ENCODE results near the gene RPL23.
"Not testable (repeated sequence)": the region's sequence is repeated elsewhere in the genome, so short reads cannot be mapped to it uniquely, and the experiment has no call there.

Gene RPL23

DNA sequence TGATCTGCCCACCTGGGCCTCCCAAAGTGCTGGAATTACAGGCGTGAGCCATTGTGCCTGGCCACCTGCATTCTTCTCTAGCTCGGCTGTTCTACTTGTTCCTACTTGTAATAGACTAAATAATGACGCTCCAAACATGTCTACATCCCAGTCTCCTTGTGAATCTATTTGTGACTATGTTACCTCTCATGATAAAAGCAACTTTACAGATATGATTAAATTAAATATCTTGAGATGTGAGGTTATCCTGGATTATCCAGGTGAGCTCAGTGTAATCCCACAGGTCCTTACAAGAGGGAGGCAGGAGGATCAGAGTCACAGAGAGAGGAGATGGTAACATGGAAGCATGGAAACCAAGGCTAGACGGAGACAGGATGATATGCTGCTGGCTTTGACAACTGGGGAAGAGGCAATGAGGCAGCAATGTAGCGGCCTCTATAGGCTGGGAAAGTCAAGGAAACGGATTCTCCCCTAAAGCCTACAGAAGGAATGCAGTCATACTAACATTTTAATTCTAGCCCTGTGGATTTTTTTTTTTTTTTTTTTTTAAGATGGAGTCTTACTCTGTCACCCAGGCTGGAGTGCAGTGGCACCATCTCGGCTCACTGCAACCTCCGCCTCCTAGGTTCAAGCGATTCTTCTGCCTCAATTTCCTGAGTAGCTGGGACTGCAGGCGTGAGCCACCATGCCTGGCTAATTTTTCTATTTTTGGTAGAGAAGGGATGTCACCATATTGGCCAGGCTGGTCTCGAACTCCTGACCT is 11.3 kb upstream of the RPL23 start:
- Histone ChIP-seq H3K36me3 (ENCODE audit: insufficient read depth, low read length) (no peaks in the 10 kb centered on the region), H3K79me2 (ENCODE audit: control insufficient read depth, insufficient read depth, low read length, unreplicated experiment) (no peaks in the 10 kb centered on the region), H3K4me1 (ENCODE audit: control insufficient read depth, insufficient read depth, low read length, unreplicated experiment) (peaks cover 18% of the 10 kb centered on the region), H2AFZ (ENCODE audit: low read length, unreplicated experiment) (no peak overlapping the region), H3K27ac (ENCODE audit: low read depth, low read length) (no peak overlapping the region), H3K4me3 (ENCODE audit: low read depth, low read length) (no peak overlapping the region), H3K27me3 (ENCODE audit: insufficient read depth, low read length) (no peaks in the 10 kb centered on the region)

DNA sequence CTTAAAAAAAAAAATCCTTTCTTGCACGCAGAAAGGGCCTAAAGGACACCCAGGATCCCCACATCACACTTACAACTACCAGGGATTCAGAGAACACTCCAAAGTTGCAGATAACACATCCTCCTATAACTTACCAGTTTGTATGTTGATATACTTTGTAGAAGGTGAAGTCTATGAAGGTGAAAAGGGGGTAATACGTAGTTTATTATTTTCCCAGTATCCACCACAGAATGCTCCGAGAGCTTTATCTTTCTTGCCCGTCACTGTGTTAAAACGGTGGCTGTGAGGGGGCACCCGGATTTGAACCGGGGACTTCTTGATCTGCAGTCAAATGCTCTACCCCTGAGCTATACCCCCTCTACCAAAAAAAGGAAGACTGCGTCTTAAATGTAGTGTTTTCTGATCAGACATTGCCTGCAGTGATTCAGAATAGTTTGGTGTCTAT is 7.9 kb upstream of the RPL23 start:
- Histone ChIP-seq H3K36me3 (ENCODE audit: insufficient read depth, low read length) (no peaks in the 10 kb centered on the region), H3K4me3 (ENCODE audit: low read depth, low read length) (no peak overlapping the region), H3K27me3 (ENCODE audit: insufficient read depth, low read length) (no peaks in the 10 kb centered on the region), H3K27ac (ENCODE audit: low read depth, low read length) (no peak overlapping the region), H3K4me1 (ENCODE audit: control insufficient read depth, insufficient read depth, low read length, unreplicated experiment) (peaks cover 11% of the 10 kb centered on the region), H2AFZ (ENCODE audit: low read length, unreplicated experiment) (no peak overlapping the region), H3K79me2 (ENCODE audit: control insufficient read depth, insufficient read depth, low read length, unreplicated experiment) (no peaks in the 10 kb centered on the region)

GRCh38 chr17:38857271-38857670 is 3.8 kb upstream of the RPL23 start:
- Histone ChIP-seq H3K4me3 (ENCODE audit: low read depth, low read length) (no peak overlapping the region), H3K4me1 (ENCODE audit: control insufficient read depth, insufficient read depth, low read length, unreplicated experiment) (no peaks in the 10 kb centered on the region), H3K79me2 (ENCODE audit: control insufficient read depth, insufficient read depth, low read length, unreplicated experiment) (peaks cover 13% of the 10 kb centered on the region), H3K36me3 (ENCODE audit: insufficient read depth, low read length) (peaks cover 9% of the 10 kb centered on the region), H2AFZ (ENCODE audit: low read length, unreplicated experiment) (no peak overlapping the region), H3K27ac (ENCODE audit: low read depth, low read length) (no peak overlapping the region), H3K27me3 (ENCODE audit: insufficient read depth, low read length) (no peaks in the 10 kb centered on the region)

- Histone ChIP-seq H3K79me2 (ENCODE audit: control insufficient read depth, insufficient read depth, low read length, unreplicated experiment) (peaks cover 33% of the 10 kb centered on the region), H3K36me3 (ENCODE audit: insufficient read depth, low read length) (peaks cover 30% of the 10 kb centered on the region), H3K4me1 (ENCODE audit: control insufficient read depth, insufficient read depth, low read length, unreplicated experiment) (peaks cover 10% of the 10 kb centered on the region)
- not testable (repeated sequence) for H2AFZ ChIP-seq (ENCODE audit: low read length, unreplicated experiment); H3K27me3 ChIP-seq (ENCODE audit: insufficient read depth, low read length); H3K4me3 ChIP-seq (ENCODE audit: low read depth, low read length); H3K27ac ChIP-seq (ENCODE audit: low read depth, low read length)
Observed at GRCh38 chr17:38855101-38855714, 1.7 kb upstream of the RPL23 start.

GRCh38 chr17:38852771-38853291 is 690 bp downstream of the RPL23 start:
- H3K4me1 ChIP-seq (ENCODE audit: control insufficient read depth, insufficient read depth, low read length, unreplicated experiment) = peaks cover 10% of the 10 kb centered on the region
- H3K79me2 ChIP-seq (ENCODE audit: control insufficient read depth, insufficient read depth, low read length, unreplicated experiment) = peaks cover 41% of the 10 kb centered on the region
- H3K27me3 ChIP-seq (ENCODE audit: insufficient read depth, low read length) = no peaks in the 10 kb centered on the region
- peaks cover 40% of the 10 kb centered on the region for H3K36me3 ChIP-seq (ENCODE audit: insufficient read depth, low read length)
- H3K4me3 ChIP-seq (ENCODE audit: low read depth, low read length) = peak overlapping the region; percentile 99
- no peak overlapping the region for H2AFZ ChIP-seq (ENCODE audit: low read length, unreplicated experiment)
- H3K27ac ChIP-seq (ENCODE audit: low read depth, low read length) = peak overlapping the region; percentile 87

DNA sequence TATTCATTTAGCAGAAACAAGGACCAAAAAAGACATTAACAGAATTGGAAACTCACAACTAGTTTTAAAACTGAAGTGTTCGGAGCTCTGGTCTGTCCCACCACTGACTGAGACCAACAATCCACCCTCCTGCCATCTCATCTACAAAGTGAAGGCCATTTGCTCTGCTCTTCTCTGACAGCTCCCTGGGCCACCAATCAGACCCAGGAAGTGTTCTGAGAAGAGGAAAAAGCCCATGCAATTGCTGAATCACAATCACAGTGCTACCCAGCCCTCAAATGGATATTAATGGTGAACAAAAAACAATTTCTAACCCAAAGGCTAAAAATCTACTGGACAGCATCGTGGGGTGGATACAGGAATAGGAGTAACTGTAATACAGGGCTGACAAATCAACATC is 2.1 kb downstream of the RPL23 start:
- peaks cover 44% of the 10 kb centered on the region for H3K36me3 ChIP-seq (ENCODE audit: insufficient read depth, low read length)
- H3K27ac ChIP-seq (ENCODE audit: low read depth, low read length) = no peak overlapping the region

GRCh38 chr17:38850374-38850773 is 3.1 kb downstream of the RPL23 start:
- Histone ChIP-seq H3K79me2 (ENCODE audit: control insufficient read depth, insufficient read depth, low read length, unreplicated experiment) (peaks cover 41% of the 10 kb centered on the region), H2AFZ (ENCODE audit: low read length, unreplicated experiment) (no peak overlapping the region), H3K36me3 (ENCODE audit: insufficient read depth, low read length) (peaks cover 44% of the 10 kb centered on the region), H3K4me1 (ENCODE audit: control insufficient read depth, insufficient read depth, low read length, unreplicated experiment) (peaks cover 10% of the 10 kb centered on the region), H3K4me3 (ENCODE audit: low read depth, low read length) (peak overlapping the region; percentile 99), H3K27me3 (ENCODE audit: insufficient read depth, low read length) (no peaks in the 10 kb centered on the region), H3K27ac (ENCODE audit: low read depth, low read length) (no peak overlapping the region)

More for the DNA sequence above, 2.1 kb downstream of the RPL23 start:
- Histone ChIP-seq H3K79me2 (ENCODE audit: control insufficient read depth, insufficient read depth, low read length, unreplicated experiment) (peaks cover 41% of the 10 kb centered on the region), H3K27me3 (ENCODE audit: insufficient read depth, low read length) (no peaks in the 10 kb centered on the region), H2AFZ (ENCODE audit: low read length, unreplicated experiment) (no peak overlapping the region), H3K4me3 (ENCODE audit: low read depth, low read length) (peak overlapping the region; percentile 99), H3K4me1 (ENCODE audit: control insufficient read depth, insufficient read depth, low read length, unreplicated experiment) (peaks cover 10% of the 10 kb centered on the region)

DNA sequence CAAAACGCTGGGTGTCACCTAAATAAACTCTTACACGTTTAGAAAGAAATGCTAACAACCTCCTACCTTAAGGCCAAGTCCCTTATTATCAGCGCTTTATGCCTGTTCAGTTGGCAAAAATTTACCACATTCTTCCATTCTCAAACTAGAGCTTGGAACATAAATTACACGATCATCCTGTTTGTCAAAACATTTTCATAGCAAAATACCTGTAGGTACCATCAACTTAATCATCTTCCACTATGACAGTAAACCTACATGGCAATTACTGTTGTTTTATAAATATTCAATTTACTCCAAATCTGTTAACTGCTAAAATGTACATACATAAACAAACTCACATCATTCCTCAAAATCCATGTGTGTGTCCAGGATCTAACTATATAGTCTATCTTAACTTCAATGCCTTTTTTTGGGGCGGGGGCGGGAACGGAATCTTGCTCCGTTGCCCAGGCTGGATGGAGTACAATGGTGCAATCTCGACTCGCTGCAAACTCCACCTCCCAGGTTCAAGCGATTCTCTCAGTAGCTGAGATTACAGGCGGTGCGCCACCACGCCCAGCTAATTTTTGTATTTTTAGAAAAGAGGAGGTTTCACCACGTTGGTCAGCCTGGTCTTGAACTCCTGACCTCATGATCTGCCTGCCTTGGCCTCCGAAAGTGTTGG is 4.4 kb downstream of the RPL23 start:
- Histone ChIP-seq H3K27ac (ENCODE audit: low read depth, low read length) (no peak overlapping the region), H3K4me3 (ENCODE audit: low read depth, low read length) (no peak overlapping the region), H3K4me1 (ENCODE audit: control insufficient read depth, insufficient read depth, low read length, unreplicated experiment) (peaks cover 10% of the 10 kb centered on the region), H3K79me2 (ENCODE audit: control insufficient read depth, insufficient read depth, low read length, unreplicated experiment) (peaks cover 41% of the 10 kb centered on the region), H2AFZ (ENCODE audit: low read length, unreplicated experiment) (no peak overlapping the region), H3K36me3 (ENCODE audit: insufficient read depth, low read length) (peaks cover 44% of the 10 kb centered on the region), H3K27me3 (ENCODE audit: insufficient read depth, low read length) (no peaks in the 10 kb centered on the region)

DNA sequence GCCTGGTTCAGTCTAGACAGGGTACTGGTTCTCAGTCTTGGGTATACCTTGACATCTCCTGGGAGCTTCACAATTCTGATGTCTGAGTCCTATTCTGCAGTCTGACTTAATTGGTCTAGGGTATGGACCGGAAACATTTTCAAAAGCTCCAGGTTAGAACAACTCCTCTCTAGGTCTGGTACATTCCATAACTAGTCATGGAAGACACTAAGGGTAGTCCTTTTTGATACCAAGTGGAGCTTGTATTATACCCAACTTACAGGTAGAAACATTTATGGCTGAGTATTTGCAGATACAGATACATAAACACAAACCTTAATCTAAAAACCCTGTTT is 5.0 kb downstream of the RPL23 start:
- H3K27me3 ChIP-seq (ENCODE audit: insufficient read depth, low read length) = no peaks in the 10 kb centered on the region
- peaks cover 10% of the 10 kb centered on the region for H3K4me1 ChIP-seq (ENCODE audit: control insufficient read depth, insufficient read depth, low read length, unreplicated experiment)
- H2AFZ ChIP-seq (ENCODE audit: low read length, unreplicated experiment) = no peak overlapping the region
- peaks cover 44% of the 10 kb centered on the region for H3K36me3 ChIP-seq (ENCODE audit: insufficient read depth, low read length)
- peaks cover 41% of the 10 kb centered on the region for H3K79me2 ChIP-seq (ENCODE audit: control insufficient read depth, insufficient read depth, low read length, unreplicated experiment)
- no peak overlapping the region for H3K4me3 ChIP-seq (ENCODE audit: low read depth, low read length)
- H3K27ac ChIP-seq (ENCODE audit: low read depth, low read length) = no peak overlapping the region

- no peak overlapping the region for H2AFZ ChIP-seq (ENCODE audit: low read length, unreplicated experiment)
Observed at GRCh38 chr17:38844261-38844757, 9.2 kb downstream of the RPL23 start.

More at GRCh38 chr17:38844261-38844757, 9.2 kb downstream of the RPL23 start:
- Histone ChIP-seq H3K36me3 (ENCODE audit: insufficient read depth, low read length) (peaks cover 13% of the 10 kb centered on the region), H3K79me2 (ENCODE audit: control insufficient read depth, insufficient read depth, low read length, unreplicated experiment) (peaks cover 7% of the 10 kb centered on the region), H3K27me3 (ENCODE audit: insufficient read depth, low read length) (no peaks in the 10 kb centered on the region), H3K4me3 (ENCODE audit: low read depth, low read length) (no peak overlapping the region), H3K4me1 (ENCODE audit: control insufficient read depth, insufficient read depth, low read length, unreplicated experiment) (no peaks in the 10 kb centered on the region), H3K27ac (ENCODE audit: low read depth, low read length) (no peak overlapping the region)

All from ACC112 (cell line).